GM12878 (cell line): ENCODE measurements around the gene KIAA0825. TPM values are rescaled to one million over a fixed set of nuclear protein-coding genes. Genes with fewer than 3 reads are reported as not detected.

Experiments
- ATAC-seq: fragments of 200-7000 bp; cut with Tn5 transposase; 3 replicates; pipeline ENCODE4 v1.9.1; 2020; ENCODE audit warnings: mild to moderate bottlenecking, moderate library complexity
- BruUV-seq: library from RNA; stranded (reverse); fragments of 400-500 nt; replicated peaks from 2 replicates; lab custom pipeline; 2021; lab: Mats Ljungman, UMichigan
- CTCF ChIA-PET: fragments of 300-600 bp; sonication (Branson Sonifier 250); formaldehyde crosslinking; extraction: SDS; loops from one replicate; lab custom pipeline; 2021; ENCODE audit warnings: inconsistent platforms; lab: Yijun Ruan, JAX
- POLR2A ChIA-PET: fragments of 350-600 bp; formaldehyde crosslinking; extraction: SDS; loops from one replicate; lab custom pipeline; 2021; ENCODE audit warnings: inconsistent platforms; lab: Charles Lee
- RAD21 ChIA-PET: fragments of 300-600 bp; sonication (Branson Sonifier 250); formaldehyde crosslinking; loops from one replicate; lab custom pipeline; 2023; ENCODE audit warnings: antibody characterized with exemption; ENCODE audit not compliant: unreplicated experiment; lab: Charles Lee
- SMC1A ChIA-PET: fragments of 300-600 bp; sonication (Branson Sonifier 250); formaldehyde crosslinking; loops from one replicate; lab custom pipeline; 2023; ENCODE audit not compliant: unreplicated experiment, uncharacterized antibody; lab: Charles Lee
- DNase-seq: peaks from one replicate; pipeline ENCODE4 v3.0.0-alpha.2; 2011; ENCODE audit warnings: low read depth, low spot score
- FAIRE-seq: peaks from 3 replicates; lab custom pipeline; 2011; peaks lifted over from hg19 to GRCh38; lab: Jason Lieb, UNC
- H2AFZ ChIP-seq: 2 replicates; pipeline ENCODE4 v1.6.0; 2011; ENCODE audit warnings: low read depth, low read length, control low read depth; ENCODE audit not compliant: control insufficient read depth
- H3K27ac ChIP-seq: 2 replicates; pipeline ENCODE4 v1.5.1; 2011; ENCODE audit warnings: control low read depth; ENCODE audit not compliant: control insufficient read depth, insufficient read depth
- H3K27me3 ChIP-seq, 2 experiments: replicated peaks in 1 of 2; 2 replicates each; pipeline versions ENCODE4 v1.6.0 to v1.6.1; 2011; ENCODE audit warnings: low read length in 1 of 2; ENCODE audit not compliant: control insufficient read depth in 2 of 2, insufficient read depth in 2 of 2
- H3K36me3 ChIP-seq, 2 experiments: 2 replicates each; pipeline ENCODE4 v1.5.1; 2011; ENCODE audit warnings: low read length in 1 of 2; ENCODE audit not compliant: control insufficient read depth in 2 of 2, insufficient read depth in 2 of 2
- H3K4me1 ChIP-seq: 2 replicates; pipeline ENCODE4 v1.6.1; 2011; ENCODE audit warnings: mild to moderate bottlenecking, low read length, moderate library complexity, mixed read lengths; ENCODE audit not compliant: control insufficient read depth, insufficient read depth
- H3K4me2 ChIP-seq: 2 replicates; pipeline ENCODE4 v1.6.0; 2011; ENCODE audit warnings: control low read depth; ENCODE audit not compliant: control insufficient read depth, insufficient read depth
- H3K4me3 ChIP-seq: fragments of 200-600 bp; sonication (generic); 2 replicates; pipeline ENCODE4 v1.5.1; 2016
- H3K79me2 ChIP-seq: 2 replicates; pipeline ENCODE4 v1.6.0; 2011; ENCODE audit warnings: low read length; ENCODE audit not compliant: control insufficient read depth, insufficient read depth
- H3K9ac ChIP-seq: 2 replicates; pipeline ENCODE4 v1.8.0; 2011; ENCODE audit warnings: low read length, control low read depth, mixed read lengths; ENCODE audit not compliant: control insufficient read depth, insufficient read depth
- H3K9me3 ChIP-seq: replicated peaks from 3 replicates; pipeline ENCODE4 v1.5.1; 2011; ENCODE audit warnings: mild to moderate bottlenecking, low read length; ENCODE audit not compliant: control insufficient read depth, insufficient read depth
- H4K20me1 ChIP-seq: 2 replicates; pipeline ENCODE4 v1.6.0; 2011; ENCODE audit not compliant: control insufficient read depth, insufficient read depth
- ATF3 ChIP-seq: IDR thresholded peaks from 2 replicates; pipeline ENCODE4 v1.6.1; 2011; ENCODE audit warnings: low read depth, mild to moderate bottlenecking, low read length, moderate library complexity, borderline replicate concordance; ENCODE audit errors: extremely low read depth
- BACH1 ChIP-seq: fragments of 450-650 bp; IDR thresholded peaks from 2 replicates; pipeline ENCODE4 v1.6.1; 2017; ENCODE audit warnings: mild to moderate bottlenecking, borderline replicate concordance
- BHLHE40 ChIP-seq, 2 experiments: fragments of 450-650 bp in 1 of 2; IDR thresholded peaks; 2 replicates each; pipeline ENCODE4 v1.6.1; 2011 to 2017; ENCODE audit warnings: low read depth in 2 of 2, borderline replicate concordance in 1 of 2, improper control_type of control experiment in 1 of 2, low read length in 1 of 2, mild to moderate bottlenecking in 1 of 2
- DPF2 ChIP-seq: fragments of 450-650 bp; IDR thresholded peaks from 2 replicates; pipeline ENCODE4 v1.6.1; 2017; ENCODE audit warnings: mild to moderate bottlenecking
- HDAC2 ChIP-seq: fragments of 200-600 bp; sonication (generic); IDR thresholded peaks from 2 replicates; pipeline ENCODE4 v1.6.1; 2017
- HDGF ChIP-seq: fragments of 450-650 bp; IDR thresholded peaks from 2 replicates; pipeline ENCODE4 v1.6.1; 2016; ENCODE audit warnings: antibody characterized with exemption
- IKZF1 ChIP-seq: fragments of 450-650 bp; conservative IDR thresholded peaks from 2 replicates; pipeline ENCODE4 v1.6.1; 2017; ENCODE audit warnings: antibody characterized with exemption, mild to moderate bottlenecking
- NR2C1 ChIP-seq: fragments of 450-650 bp; IDR thresholded peaks from 2 replicates; pipeline ENCODE4 v1.6.1; 2017; ENCODE audit warnings: antibody characterized with exemption, mild to moderate bottlenecking, moderate library complexity
- POLR2AphosphoS2 ChIP-seq: IDR thresholded peaks from 2 replicates; pipeline ENCODE4 v1.6.1; 2011; ENCODE audit warnings: low read depth, mild to moderate bottlenecking, low read length, improper control_type of control experiment, moderate library complexity
- RAD51 ChIP-seq: fragments of 450-650 bp; IDR thresholded peaks from 2 replicates; pipeline ENCODE4 v1.6.1; 2016; ENCODE audit warnings: moderate library complexity, mild to moderate bottlenecking, inconsistent platforms
- RB1 ChIP-seq: fragments of 450-650 bp; formaldehyde crosslinking; IDR thresholded peaks from 2 replicates; pipeline ENCODE4 v1.6.1; 2017; ENCODE audit warnings: mild to moderate bottlenecking, borderline replicate concordance
- SMC3 ChIP-seq: IDR thresholded peaks from 2 replicates; pipeline ENCODE4 v1.6.1; 2011; ENCODE audit warnings: low read length, improper control_type of control experiment, borderline replicate concordance
- SREBF2 ChIP-seq: IDR thresholded peaks from 2 replicates; pipeline ENCODE4 v1.6.1; 2012; ENCODE audit warnings: mild to moderate bottlenecking, low read length
- STAT1 ChIP-seq: fragments of 450-650 bp; conservative IDR thresholded peaks from 2 replicates; pipeline ENCODE4 v1.6.1; 2014; ENCODE audit warnings: antibody characterized with exemption, mild to moderate bottlenecking
- WGBS: methylation state at CpG from one replicate; pipeline ENCODE4 v1.1.6; 2016; ENCODE audit warnings: low lambda C conversion rate; ENCODE audit not compliant: insufficient replicate concordance, insufficient coverage; ENCODE audit errors: missing lambda C conversion rate; 5-methylcytosine and 5-hydroxymethylcytosine counted together
- in situ Hi-C: fragments of 300-500 bp; cut with MboI; formaldehyde crosslinking; loops from 9 replicates; pipeline ENCODE4 v1.14.3; 2018; ENCODE audit warnings: mixed read lengths
- intact Hi-C: fragments of 100-400 bp; cut with micrococcal nuclease; formaldehyde crosslinking; loops from one replicate; pipeline ENCODE4 v1.14.2; 2022; ENCODE audit not compliant: unreplicated experiment
- polyA plus RNA-seq, 11 experiments: library from polyadenylated mRNA; depleted of rRNA in 4 of 11; unstranded in 6 of 11; stranded (reverse) in 5 of 11; fragments of >200 nt; fragmentation: Nextera tagmentation in 4 of 11; fragmentation: Illumina TruSeq in 1 of 11; extraction: Ambion mirVana in 4 of 11; extraction: Trizol in 1 of 11; gene quantifications; 1 replicate in 1 of 11; 2 replicates in 10 of 11; pipeline versions ENCODE4 v1.2.1 to v1.2.3, GENCODE V29; 2011 to 2016; ENCODE audit warnings: inconsistent platforms in 2 of 11, missing spikeins in 2 of 11, low read depth in 1 of 11
- total RNA-seq, 4 experiments: library from RNA; depleted of rRNA in 3 of 4; stranded (reverse); fragments of >200 nt in 3 of 4; fragmentation: Illumina TruSeq in 1 of 4; extraction: Trizol in 1 of 4; gene quantifications; 2 replicates each; pipeline versions ENCODE4 v1.2.1 to v1.2.3, GENCODE V29; 2013 to 2021
- TF ChIP-seq, protein P1 (sequence below): IDR thresholded peaks from 2 replicates; pipeline ENCODE4 v1.6.1; 2011; ENCODE audit warnings: borderline replicate concordance, low read depth, mild to moderate bottlenecking, moderate library complexity, low read length; ENCODE audit not compliant: insufficient read depth, poor library complexity, severe bottlenecking
- TF ChIP-seq, protein P2 (sequence below): fragments of 450-650 bp; IDR thresholded peaks from 2 replicates; pipeline ENCODE4 v1.6.1; 2017; ENCODE audit warnings: mild to moderate bottlenecking, moderate library complexity
- TF ChIP-seq, protein P3 (sequence below): fragments of 450-650 bp; formaldehyde crosslinking; IDR thresholded peaks from 2 replicates; pipeline ENCODE4 v1.5.0; 2022; ENCODE audit warnings: mild to moderate bottlenecking, missing genetic modification characterization

Gene KIAA0825
- total and polyA plus RNA-seq, 10 of the 15 experiments (the other 5 are each of a cell fraction or from before 2014, with no cell fraction given), result 0.55 to 1.9 (median 1.5) TPM

- no peak overlapping the region for H3K4me2 ChIP-seq
- H2AFZ ChIP-seq, result no peak overlapping the region
- H4K20me1 ChIP-seq, result no peaks in the 10 kb centered on the region
- DNase-seq, result no peak
- no peak for ATAC-seq
- ChIA-PET POLR2A (no interaction called here), SMC1A (no interaction called here), CTCF (no interaction called here), RAD21 (no interaction called here)
- H3K4me3 ChIP-seq, result no peak overlapping the region
- H3K27ac ChIP-seq, result no peak overlapping the region
- no TSS peak for BruUV-seq
- no peaks in the 10 kb centered on the region for H3K36me3 ChIP-seq
- no peak overlapping the region for H3K9ac ChIP-seq
- WGBS, result 56% methylated on average over 2 of the region's 2 CpGs
- H3K9me3 ChIP-seq, result no peaks in the 10 kb centered on the region
- H3K27me3 ChIP-seq, result no peaks in the 10 kb centered on the region
- no peaks in the 10 kb centered on the region for H3K4me1 ChIP-seq
- no peaks in the 10 kb centered on the region for H3K79me2 ChIP-seq
- in situ Hi-C loops, result no loop called here
- intact Hi-C loops, result no loop called here
- no peak for FAIRE-seq
- TF ChIP-seq NR2C1 (no peak), POLR2AphosphoS2 (no peak), RAD51 (no peak), DPF2 (no peak), BACH1 (no peak), SMC3 (no peak), HDGF (no peak), HDAC2 (no peak), ATF3 (no peak), STAT1 (no peak), BHLHE40 (IDR thresholded peaks at IDR 0.05; ENCODE audit: borderline replicate concordance in 1 of 2, low read depth in 2 of 2, low read length in 1 of 2) (no peak), SREBF2 (no peak), RB1 (no peak), IKZF1 (no peak)
- TF ChIP-seq, protein P1, sequence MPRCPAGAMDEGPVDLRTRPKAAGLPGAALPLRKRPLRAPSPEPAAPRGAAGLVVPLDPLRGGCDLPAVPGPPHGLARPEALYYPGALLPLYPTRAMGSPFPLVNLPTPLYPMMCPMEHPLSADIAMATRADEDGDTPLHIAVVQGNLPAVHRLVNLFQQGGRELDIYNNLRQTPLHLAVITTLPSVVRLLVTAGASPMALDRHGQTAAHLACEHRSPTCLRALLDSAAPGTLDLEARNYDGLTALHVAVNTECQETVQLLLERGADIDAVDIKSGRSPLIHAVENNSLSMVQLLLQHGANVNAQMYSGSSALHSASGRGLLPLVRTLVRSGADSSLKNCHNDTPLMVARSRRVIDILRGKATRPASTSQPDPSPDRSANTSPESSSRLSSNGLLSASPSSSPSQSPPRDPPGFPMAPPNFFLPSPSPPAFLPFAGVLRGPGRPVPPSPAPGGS, result no peak
- TF ChIP-seq, protein P2, sequence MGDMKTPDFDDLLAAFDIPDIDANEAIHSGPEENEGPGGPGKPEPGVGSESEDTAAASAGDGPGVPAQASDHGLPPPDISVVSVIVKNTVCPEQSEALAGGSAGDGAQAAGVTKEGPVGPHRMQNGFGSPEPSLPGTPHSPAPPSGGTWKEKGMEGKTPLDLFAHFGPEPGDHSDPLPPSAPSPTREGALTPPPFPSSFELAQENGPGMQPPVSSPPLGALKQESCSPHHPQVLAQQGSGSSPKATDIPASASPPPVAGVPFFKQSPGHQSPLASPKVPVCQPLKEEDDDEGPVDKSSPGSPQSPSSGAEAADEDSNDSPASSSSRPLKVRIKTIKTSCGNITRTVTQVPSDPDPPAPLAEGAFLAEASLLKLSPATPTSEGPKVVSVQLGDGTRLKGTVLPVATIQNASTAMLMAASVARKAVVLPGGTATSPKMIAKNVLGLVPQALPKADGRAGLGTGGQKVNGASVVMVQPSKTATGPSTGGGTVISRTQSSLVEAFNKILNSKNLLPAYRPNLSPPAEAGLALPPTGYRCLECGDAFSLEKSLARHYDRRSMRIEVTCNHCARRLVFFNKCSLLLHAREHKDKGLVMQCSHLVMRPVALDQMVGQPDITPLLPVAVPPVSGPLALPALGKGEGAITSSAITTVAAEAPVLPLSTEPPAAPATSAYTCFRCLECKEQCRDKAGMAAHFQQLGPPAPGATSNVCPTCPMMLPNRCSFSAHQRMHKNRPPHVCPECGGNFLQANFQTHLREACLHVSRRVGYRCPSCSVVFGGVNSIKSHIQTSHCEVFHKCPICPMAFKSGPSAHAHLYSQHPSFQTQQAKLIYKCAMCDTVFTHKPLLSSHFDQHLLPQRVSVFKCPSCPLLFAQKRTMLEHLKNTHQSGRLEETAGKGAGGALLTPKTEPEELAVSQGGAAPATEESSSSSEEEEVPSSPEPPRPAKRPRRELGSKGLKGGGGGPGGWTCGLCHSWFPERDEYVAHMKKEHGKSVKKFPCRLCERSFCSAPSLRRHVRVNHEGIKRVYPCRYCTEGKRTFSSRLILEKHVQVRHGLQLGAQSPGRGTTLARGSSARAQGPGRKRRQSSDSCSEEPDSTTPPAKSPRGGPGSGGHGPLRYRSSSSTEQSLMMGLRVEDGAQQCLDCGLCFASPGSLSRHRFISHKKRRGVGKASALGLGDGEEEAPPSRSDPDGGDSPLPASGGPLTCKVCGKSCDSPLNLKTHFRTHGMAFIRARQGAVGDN, result no peak
- TF ChIP-seq, protein P3, sequence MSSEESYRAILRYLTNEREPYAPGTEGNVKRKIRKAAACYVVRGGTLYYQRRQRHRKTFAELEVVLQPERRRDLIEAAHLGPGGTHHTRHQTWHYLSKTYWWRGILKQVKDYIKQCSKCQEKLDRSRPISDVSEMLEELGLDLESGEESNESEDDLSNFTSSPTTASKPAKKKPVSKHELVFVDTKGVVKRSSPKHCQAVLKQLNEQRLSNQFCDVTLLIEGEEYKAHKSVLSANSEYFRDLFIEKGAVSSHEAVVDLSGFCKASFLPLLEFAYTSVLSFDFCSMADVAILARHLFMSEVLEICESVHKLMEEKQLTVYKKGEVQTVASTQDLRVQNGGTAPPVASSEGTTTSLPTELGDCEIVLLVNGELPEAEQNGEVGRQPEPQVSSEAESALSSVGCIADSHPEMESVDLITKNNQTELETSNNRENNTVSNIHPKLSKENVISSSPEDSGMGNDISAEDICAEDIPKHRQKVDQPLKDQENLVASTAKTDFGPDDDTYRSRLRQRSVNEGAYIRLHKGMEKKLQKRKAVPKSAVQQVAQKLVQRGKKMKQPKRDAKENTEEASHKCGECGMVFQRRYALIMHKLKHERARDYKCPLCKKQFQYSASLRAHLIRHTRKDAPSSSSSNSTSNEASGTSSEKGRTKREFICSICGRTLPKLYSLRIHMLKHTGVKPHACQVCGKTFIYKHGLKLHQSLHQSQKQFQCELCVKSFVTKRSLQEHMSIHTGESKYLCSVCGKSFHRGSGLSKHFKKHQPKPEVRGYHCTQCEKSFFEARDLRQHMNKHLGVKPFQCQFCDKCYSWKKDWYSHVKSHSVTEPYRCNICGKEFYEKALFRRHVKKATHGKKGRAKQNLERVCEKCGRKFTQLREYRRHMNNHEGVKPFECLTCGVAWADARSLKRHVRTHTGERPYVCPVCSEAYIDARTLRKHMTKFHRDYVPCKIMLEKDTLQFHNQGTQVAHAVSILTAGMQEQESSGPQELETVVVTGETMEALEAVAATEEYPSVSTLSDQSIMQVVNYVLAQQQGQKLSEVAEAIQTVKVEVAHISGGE, result no peak
These were observed 193.0 kb downstream of the KIAA0825 start for GRCh38 chr5:94425396-94425795.
